ENCODE results near the gene TMCO4.

- TF ChIP-seq ZBTB21 (tag by site-specific recombination; IDR thresholded peaks at IDR 0.05) (no peak), CTCF (tag by site-specific recombination; IDR thresholded peaks at IDR 0.05) (no peak), ATF2 (tag by site-specific recombination; IDR thresholded peaks at IDR 0.05; ENCODE audit: low read depth) (no peak), ZNF423 (tag by site-specific recombination; IDR thresholded peaks at IDR 0.05) (no peak), REPIN1 (tag by site-specific recombination; IDR thresholded peaks at IDR 0.05; ENCODE audit: low read depth) (no peak), ZNF16 (tag by site-specific recombination; IDR thresholded peaks at IDR 0.05; ENCODE audit: low read depth) (no peak), ZNF530 (tag by site-specific recombination; IDR thresholded peaks at IDR 0.05; ENCODE audit: low read depth) (no peak), ZIC2 (tag by site-specific recombination; IDR thresholded peaks at IDR 0.05) (no peak), ZNF843 (tag by site-specific recombination; IDR thresholded peaks at IDR 0.05) (no peak), ZNF146 (tag by site-specific recombination; IDR thresholded peaks at IDR 0.05) (no peak)
Measured at GRCh38 chr1:19635646-19636045, 164.1 kb downstream of the TMCO4 start.
